ENCODE data around the gene STK32C.
"Not testable (repeated sequence)": the region's sequence is repeated elsewhere in the genome, so short reads cannot be mapped to it uniquely, and the experiment has no call there.

Gene STK32C

GRCh38 chr10:132302421-132303310 lies 5.1 kb downstream of the STK32C start:
- DNase-seq = no peak

- DNase-seq = no peak
Measured at GRCh38 chr10:132301371-132302330, 6.1 kb downstream of the STK32C start.

- DNase-seq = peak in 3 of 56 donors; percentile 39 to 55 (median 48)
Measured at GRCh38 chr10:132300582-132300981, 7.2 kb downstream of the STK32C start.

GRCh38 chr10:132299371-132300336 lies 8.1 kb downstream of the STK32C start:
- DNase-seq = no peak

- no peak for DNase-seq
Measured at GRCh38 chr10:132298038-132298881, 9.5 kb downstream of the STK32C start.

- DNase-seq = no peak
Measured at GRCh38 chr10:132297526-132297925, 10.2 kb downstream of the STK32C start.

- no peak for DNase-seq
Measured at GRCh38 chr10:132296666-132297443, 10.9 kb downstream of the STK32C start.

- not testable (repeated sequence) for DNase-seq
Measured at GRCh38 chr10:132295481-132295880, 12.3 kb downstream of the STK32C start.

- no peak for DNase-seq
Measured at GRCh38 chr10:132294561-132295318, 13.0 kb downstream of the STK32C start.

- no peak for DNase-seq
Measured at GRCh38 chr10:132293813-132294520, 13.8 kb downstream of the STK32C start.

GRCh38 chr10:132293201-132293812 lies 14.4 kb downstream of the STK32C start:
- DNase-seq = peak in 31 of 56 donors; percentile 28 to 76 (median 55)

GRCh38 chr10:132292287-132293200 lies 15.2 kb downstream of the STK32C start:
- no peak for DNase-seq

GRCh38 chr10:132291826-132292225 lies 15.9 kb downstream of the STK32C start:
- no peak for DNase-seq

GRCh38 chr10:132290631-132291030 lies 17.1 kb downstream of the STK32C start:
- DNase-seq = no peak

GRCh38 chr10:132289439-132289838 lies 18.3 kb downstream of the STK32C start:
- DNase-seq = no peak

Measured in amygdala (tissue), 56 donors.